Fibroblast of the conjunctiva (primary cell): ENCODE results near the gene LRP2BP.

ENCODE experiments used
- DNase-seq: peaks from one replicate; pipeline ENCODE4 v3.0.0-alpha.2; 2010; ENCODE audit warnings: low read depth

Gene LRP2BP

DNA sequence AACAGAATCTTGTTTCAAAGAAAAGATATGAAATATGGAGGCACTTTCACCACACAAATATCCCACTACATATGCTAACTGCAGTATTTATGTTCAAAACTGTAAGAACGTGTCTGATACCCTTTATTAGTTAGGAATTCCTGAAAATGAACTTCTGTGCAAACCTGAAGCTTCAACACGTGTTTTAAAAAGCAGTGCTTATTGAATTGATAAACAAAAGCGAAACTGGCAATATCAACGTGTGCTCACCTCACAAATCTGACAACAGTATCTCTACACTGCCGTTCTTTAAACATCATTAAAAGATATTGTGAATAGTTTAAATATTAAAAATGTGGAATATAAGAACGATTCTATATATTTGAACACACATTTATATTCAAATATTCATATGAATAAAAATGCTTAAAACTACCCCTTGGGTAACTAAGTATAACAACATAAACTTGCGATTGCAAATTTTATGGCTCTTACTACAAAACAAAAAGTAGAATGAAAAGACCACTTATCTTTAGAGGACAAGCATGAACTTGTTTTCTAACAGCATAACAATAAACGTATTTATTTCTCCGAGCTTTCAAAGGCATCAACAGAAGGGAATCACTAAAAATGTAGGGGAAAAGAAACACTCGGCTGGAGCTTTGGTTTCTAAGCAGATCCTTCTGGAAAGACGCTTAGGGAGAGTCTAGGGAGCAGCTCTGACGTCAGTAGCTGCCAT is at the start of gene LRP2BP:
Gene LRP2BP, minus strand, starts transcription at position 687 of the 718 bp plus-strand sequence. CDS start 17,738 bp downstream, outside the sequence.
- peak; percentile 81 for DNase-seq

GRCh38 chr4:185445209-185445608 is 49.5 kb upstream of the LRP2BP start:
- no peak for DNase-seq

- DNase-seq = no peak
Observed at GRCh38 chr4:185441479-185441878, 45.8 kb upstream of the LRP2BP start.

DNA sequence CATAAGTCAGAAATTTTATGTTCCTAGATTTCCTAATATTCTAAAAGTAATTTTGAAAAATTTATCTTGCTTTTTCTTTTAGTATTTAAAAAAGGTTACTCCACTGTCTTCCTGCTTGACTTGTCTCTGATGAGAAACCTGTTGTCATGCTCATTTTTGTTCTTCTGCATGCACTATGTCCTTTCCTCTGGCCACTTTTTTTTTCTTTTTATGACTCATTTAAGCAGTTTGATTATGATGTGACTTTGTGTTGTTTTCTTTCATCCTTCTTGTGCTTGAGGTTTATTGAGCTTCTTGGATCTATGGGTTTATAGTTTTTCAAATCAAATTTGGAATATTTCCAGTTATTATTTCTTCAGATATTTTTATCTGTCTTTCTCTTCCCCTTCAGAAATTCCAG is 42.1 kb upstream of the LRP2BP start:
- no peak for DNase-seq

DNA sequence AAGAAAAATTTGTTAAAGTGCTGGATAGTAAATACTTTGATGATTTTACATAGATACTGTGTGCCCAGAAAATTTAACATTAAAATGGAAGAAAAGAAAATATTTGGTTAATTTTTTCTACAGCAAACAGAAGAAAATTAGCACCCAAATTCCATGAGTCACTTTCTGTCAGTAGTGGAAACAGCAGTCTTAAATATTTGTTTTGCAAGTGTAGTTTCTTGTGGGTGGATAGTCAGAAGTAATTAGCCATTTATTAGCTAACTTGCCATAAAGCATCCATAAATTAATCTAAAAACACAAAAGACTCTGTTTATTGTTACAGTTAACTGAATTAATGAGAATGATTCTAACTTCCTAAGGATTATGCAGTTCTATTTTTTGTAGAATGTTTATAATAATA is 39.7 kb upstream of the LRP2BP start:
- DNase-seq = no peak

DNA sequence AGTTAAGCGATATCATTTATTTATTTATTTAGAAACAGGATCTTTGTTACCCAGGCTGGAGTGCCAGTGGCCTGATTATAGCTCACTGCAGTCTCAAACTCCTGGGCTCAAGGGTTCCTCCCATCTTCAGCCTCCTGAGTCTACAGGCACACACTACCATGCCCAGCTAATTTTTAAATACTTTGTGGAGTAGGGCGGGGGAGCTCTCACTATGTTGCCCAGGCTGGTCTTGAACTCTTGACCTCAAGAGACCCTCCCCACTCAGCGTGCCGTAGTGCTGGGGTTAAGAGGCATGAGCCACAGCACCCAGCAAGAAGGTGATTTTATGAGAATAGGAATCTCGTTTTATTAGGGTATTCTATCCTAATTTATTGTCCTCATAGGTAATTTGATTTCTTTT is 33.9 kb upstream of the LRP2BP start:
- DNase-seq = no peak

DNA sequence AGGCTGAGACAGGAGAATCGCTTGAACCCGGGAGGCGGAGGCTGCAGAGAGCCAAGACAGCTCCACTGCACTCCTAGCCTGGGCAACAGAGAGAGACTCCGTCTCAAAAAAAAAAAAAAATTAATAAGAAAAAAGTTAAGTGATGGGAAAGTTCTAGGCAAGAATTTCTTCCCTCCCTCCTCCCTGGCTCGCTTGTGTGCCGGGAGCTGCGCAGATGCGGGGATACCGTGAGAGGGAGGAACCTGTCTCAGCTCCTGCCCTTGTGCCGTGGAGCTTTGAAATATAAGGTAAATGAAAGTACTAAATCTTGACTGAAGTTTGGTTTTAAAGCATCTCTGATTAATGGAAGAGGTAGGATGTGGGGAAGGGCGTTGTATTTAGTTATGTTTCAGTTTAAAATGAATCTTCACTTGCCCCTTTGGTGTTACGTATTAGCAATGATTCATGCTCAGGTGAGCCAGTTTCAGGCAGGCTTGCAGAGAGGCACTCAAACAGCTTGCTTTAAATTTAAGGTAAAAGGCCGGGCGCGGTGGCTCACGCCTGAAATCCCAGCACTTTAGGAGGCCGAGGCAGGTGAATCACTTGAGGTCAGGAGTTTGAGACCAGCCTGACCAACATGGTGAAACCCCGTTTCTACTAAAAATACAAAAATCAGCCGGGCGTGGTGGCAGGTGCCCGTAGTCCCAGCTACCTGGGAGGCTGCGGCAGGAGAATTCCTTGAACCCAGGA is 31.4 kb upstream of the LRP2BP start:
- no peak for DNase-seq

GRCh38 chr4:185425647-185426352 is 30.1 kb upstream of the LRP2BP start, which contains the start of gene UFSP2:
UFSP2 (minus strand) TSS chr4:185425964; CDS start chr4:185425868, 96 bp downstream.
- DNase-seq = peak; percentile 65

- peak; percentile 12 for DNase-seq
Observed at GRCh38 chr4:185424905-185425646, 29.4 kb upstream of the LRP2BP start.

DNA sequence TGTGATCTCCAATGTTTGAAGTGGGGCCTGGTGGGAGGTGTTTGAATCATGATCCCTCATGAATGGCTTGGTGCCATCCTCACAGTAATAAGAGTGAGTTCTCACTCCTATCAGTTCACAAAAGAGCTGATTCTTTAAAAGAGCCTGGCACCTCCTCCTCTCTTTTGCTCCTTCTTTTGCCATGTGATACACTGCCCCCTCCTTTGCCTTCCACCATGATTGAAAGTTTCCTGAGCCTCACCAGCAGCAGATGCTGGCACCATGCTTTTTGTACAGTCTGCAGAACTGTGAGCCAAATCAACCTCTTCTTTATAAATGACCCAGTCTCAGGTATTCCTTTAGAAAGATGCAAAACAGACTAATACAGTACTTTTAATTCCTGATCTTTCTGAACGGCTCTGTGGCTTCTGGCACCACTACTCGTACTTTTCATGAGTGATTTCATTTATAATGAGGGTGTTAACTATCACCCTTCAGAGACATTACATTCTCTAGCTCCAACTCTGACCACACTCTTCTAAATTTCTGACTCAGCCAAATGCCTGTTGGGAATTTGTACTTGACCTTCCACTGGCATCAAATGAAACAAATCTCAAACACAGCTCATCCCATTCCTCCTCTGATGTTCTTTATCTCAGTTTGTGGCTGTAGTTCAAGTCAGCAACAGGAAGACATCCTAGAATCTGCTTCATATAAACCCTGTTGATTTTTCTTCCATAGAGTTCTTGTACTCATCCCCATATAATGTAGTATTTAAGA is 25.8 kb upstream of the LRP2BP start:
- no peak for DNase-seq

GRCh38 chr4:185416955-185417354 is 21.2 kb upstream of the LRP2BP start:
- DNase-seq = no peak

- DNase-seq = no peak
Observed at GRCh38 chr4:185412412-185412811, 16.7 kb upstream of the LRP2BP start.

GRCh38 chr4:185411849-185412248 is 16.1 kb upstream of the LRP2BP start:
- no peak for DNase-seq

GRCh38 chr4:185408432-185408831 is 12.7 kb upstream of the LRP2BP start:
- no peak for DNase-seq

DNA sequence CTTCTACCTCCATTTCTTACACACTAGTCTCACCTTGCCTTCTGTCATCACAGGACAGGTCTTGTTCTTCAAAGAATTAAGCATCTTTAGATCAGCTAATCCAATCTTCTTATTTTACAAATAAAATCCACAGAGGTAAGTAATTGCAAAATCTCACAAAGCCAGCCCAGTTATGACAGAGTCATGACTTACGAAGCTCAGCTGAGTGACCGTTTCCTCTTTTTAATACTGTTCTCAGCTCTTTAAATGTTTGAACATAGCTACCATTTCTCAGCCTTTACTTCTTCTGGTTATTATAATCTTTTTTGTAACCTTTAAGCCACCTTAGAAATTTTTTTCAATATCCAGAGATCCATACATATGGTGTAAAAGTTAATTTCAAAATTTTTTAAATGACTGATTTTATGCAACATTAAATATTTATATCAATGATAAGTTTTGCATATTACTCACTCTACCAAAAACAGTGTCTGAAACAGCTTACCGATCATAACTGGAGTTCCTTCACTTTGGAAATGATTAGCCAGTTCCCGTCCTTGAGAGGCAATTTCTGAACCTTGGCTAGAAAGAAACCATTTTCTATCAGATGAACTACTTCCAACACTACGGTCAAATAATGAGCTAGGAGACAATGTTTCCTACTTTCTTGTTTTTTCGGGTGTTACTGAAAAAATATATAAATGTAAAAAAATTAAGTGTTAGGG is 9.7 kb upstream of the LRP2BP start:
- no peak for DNase-seq

DNA sequence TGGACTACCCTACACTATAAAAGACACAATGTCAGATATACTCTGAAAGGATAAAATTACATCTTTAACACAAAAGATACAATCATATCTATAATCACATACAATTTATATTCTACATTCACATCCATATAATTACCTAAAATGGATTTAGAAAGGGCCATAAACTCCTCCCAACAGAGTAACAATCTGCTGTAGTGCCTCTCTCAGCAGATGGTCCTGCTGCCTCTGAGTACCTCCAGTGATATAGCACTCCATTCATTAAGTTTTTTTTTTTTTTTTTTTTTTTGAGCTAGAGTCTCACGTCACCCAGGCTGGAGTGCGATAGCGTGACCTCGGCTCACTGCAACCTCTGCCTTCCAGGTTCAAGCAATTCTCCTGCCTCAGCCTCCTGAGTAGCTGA is 8.3 kb upstream of the LRP2BP start:
- no peak for DNase-seq

DNA sequence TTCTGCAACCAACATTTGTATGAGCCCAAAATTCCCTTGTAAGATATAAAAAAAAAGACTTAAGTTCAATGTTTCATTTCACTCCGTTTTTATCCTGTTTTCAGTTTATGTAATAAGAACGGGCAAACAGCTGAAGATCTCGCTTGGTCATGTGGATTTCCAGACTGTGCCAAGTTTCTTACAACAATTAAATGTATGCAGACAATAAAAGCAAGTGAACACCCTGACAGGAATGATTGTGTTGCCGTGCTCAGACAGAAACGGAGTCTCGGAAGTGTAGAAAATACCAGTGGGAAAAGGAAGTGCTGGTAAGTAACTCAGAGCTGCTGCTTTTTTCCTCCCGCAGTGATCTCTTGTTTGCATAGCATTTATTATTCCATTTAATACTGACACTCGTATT is 3.7 kb upstream of the LRP2BP start:
- no peak for DNase-seq

GRCh38 chr4:185398618-185399017 is 2.9 kb upstream of the LRP2BP start:
- no peak for DNase-seq

- DNase-seq = no peak
Observed at GRCh38 chr4:185396724-185397385, 1.1 kb upstream of the LRP2BP start, which contains the start of gene ANKRD37. ANKRD37 (plus strand) TSS chr4:185396841; CDS start chr4:185396924, 83 bp downstream.
